Stomach (tissue), 4 donors: ENCODE results near the gene LCN6.
"Not testable (repeated sequence)": the region's sequence is repeated elsewhere in the genome, so short reads cannot be mapped to it uniquely, and the experiment has no call there.

ENCODE experiments used
- POLR2A ChIP-seq, 4 donors: fragments of 450-650 bp; IDR thresholded peaks; one replicate each; pipeline ENCODE4 v1.6.1; 2016; ENCODE audit warnings: antibody characterized with exemption in 4 of 4, control low read depth in 2 of 4, mild to moderate bottlenecking in 1 of 4, moderate library complexity in 1 of 4
- POLR2AphosphoS5 ChIP-seq, 3 donors: sonication (generic); formaldehyde crosslinking; IDR thresholded peaks; one replicate each; pipeline ENCODE4 v1.6.1; 2016; ENCODE audit warnings: antibody characterized with exemption in 3 of 3
- TF ChIP-seq, protein P1 (sequence below), 7 experiments: fragments of 450-650 bp in 4 of 7; fragments of 200-600 bp in 3 of 7; sonication (generic) in 3 of 7; IDR thresholded peaks; one replicate each; pipeline ENCODE4 v1.5.1; 2016 to 2019; ENCODE audit warnings: antibody characterized with exemption in 7 of 7, control low read depth in 2 of 7, mild to moderate bottlenecking in 1 of 7

DNA sequence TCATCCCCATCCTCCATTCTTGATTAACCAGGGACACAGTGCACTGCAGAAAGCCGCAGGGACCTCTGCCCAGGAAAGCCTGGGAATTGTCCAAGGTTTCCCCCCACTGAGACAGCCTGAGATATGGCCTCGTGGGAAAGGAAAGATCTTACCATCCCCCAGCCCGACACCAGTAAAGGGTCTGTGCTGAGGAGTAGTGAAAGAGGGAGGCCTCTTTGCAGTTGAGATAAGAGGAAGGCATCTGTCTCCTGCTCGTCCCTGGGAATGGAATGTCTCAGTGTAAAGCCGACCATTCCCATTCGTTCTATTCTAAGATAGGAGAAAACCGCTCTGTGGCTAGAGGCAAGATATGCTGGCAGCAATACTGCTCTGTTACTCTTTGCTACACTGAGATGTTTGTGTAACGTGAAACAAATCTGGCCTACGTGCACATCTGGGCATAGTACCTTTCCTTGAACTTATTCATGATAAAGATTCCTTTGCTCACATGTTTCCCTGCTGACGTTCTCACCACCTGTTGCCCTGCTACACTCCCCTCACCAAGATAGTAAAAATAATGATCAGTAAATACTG, 48.5 kb upstream of the LCN6 start:
- not testable (repeated sequence) for TF ChIP-seq POLR2AphosphoS5, POLR2A (IDR thresholded peaks at IDR 0.05)
- TF ChIP-seq, protein P1, sequence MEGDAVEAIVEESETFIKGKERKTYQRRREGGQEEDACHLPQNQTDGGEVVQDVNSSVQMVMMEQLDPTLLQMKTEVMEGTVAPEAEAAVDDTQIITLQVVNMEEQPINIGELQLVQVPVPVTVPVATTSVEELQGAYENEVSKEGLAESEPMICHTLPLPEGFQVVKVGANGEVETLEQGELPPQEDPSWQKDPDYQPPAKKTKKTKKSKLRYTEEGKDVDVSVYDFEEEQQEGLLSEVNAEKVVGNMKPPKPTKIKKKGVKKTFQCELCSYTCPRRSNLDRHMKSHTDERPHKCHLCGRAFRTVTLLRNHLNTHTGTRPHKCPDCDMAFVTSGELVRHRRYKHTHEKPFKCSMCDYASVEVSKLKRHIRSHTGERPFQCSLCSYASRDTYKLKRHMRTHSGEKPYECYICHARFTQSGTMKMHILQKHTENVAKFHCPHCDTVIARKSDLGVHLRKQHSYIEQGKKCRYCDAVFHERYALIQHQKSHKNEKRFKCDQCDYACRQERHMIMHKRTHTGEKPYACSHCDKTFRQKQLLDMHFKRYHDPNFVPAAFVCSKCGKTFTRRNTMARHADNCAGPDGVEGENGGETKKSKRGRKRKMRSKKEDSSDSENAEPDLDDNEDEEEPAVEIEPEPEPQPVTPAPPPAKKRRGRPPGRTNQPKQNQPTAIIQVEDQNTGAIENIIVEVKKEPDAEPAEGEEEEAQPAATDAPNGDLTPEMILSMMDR (IDR thresholded peaks at IDR 0.05), result not testable (repeated sequence)
